Measurements from ENCODE around the gene HIPK3.

HIPK3 gene

GRCh38 chr11:33368931-33369330, 111.8 kb downstream of the HIPK3 start:
- Histone ChIP-seq H3K4me3 (replicated peaks; ENCODE audit: insufficient read depth, low read length) (no peak overlapping the region), H3K27ac (replicated peaks) (no peak overlapping the region), H3K27me3 (ENCODE audit: insufficient read depth, poor library complexity, severe bottlenecking) (peaks cover 12% of the 10 kb centered on the region)
- DNase-seq (ENCODE audit: low read depth in 1 of 2, low spot score in 1 of 2): no peak
- TF ChIP-seq POLR2AphosphoS5 (IDR thresholded peaks at IDR 0.05; ENCODE audit: low read depth): no peak
- TF ChIP-seq CTCF (IDR thresholded peaks at IDR 0.05; ENCODE audit: insufficient read depth, low read length): no peak
- TF ChIP-seq REST (IDR thresholded peaks at IDR 0.05; ENCODE audit: insufficient replicate concordance, low read depth): no peak

GRCh38 chr11:33373636-33374035, 116.5 kb downstream of the HIPK3 start:
- TF ChIP-seq SPI1 (IDR thresholded peaks at IDR 0.05; ENCODE audit: borderline replicate concordance, low read depth) (no peak), REST (IDR thresholded peaks at IDR 0.05; ENCODE audit: insufficient replicate concordance, low read depth) (no peak), GABPA (IDR thresholded peaks at IDR 0.05; ENCODE audit: low read depth) (no peak), CTCF (IDR thresholded peaks at IDR 0.05; ENCODE audit: insufficient read depth, low read length) (no peak), POLR2AphosphoS5 (IDR thresholded peaks at IDR 0.05; ENCODE audit: low read depth) (no peak)
- Histone ChIP-seq H3K27me3 (ENCODE audit: insufficient read depth, poor library complexity, severe bottlenecking) (peaks cover 39% of the 10 kb centered on the region), H3K4me3 (replicated peaks; ENCODE audit: insufficient read depth, low read length) (no peak overlapping the region), H3K27ac (replicated peaks) (no peak overlapping the region)
- no peak for DNase-seq (ENCODE audit: low read depth in 1 of 2, low spot score in 1 of 2)

- DNase-seq (ENCODE audit: low read depth in 1 of 2, low spot score in 1 of 2): no peak
- Histone ChIP-seq H3K27ac (replicated peaks) (no peak overlapping the region), H3K4me3 (replicated peaks; ENCODE audit: insufficient read depth, low read length) (no peak overlapping the region), H3K27me3 (ENCODE audit: insufficient read depth, poor library complexity, severe bottlenecking) (peaks cover 40% of the 10 kb centered on the region)
- TF ChIP-seq CTCF (IDR thresholded peaks at IDR 0.05; ENCODE audit: insufficient read depth, low read length) (no peak), REST (IDR thresholded peaks at IDR 0.05; ENCODE audit: insufficient replicate concordance, low read depth) (no peak), SPI1 (IDR thresholded peaks at IDR 0.05; ENCODE audit: borderline replicate concordance, low read depth) (no peak), GABPA (IDR thresholded peaks at IDR 0.05; ENCODE audit: low read depth) (no peak), POLR2AphosphoS5 (IDR thresholded peaks at IDR 0.05; ENCODE audit: low read depth) (no peak)
Measured at GRCh38 chr11:33375236-33375635, 118.1 kb downstream of the HIPK3 start.
